ENCODE data around the gene ADGRV1. TPM values are rescaled to one million over a fixed set of nuclear protein-coding genes. Genes with fewer than 3 reads are reported as not detected.
"Not testable (repeated sequence)": the region's sequence is repeated elsewhere in the genome, so short reads cannot be mapped to it uniquely, and the experiment has no call there.

ADGRV1 gene
- total RNA-seq, 1 donor: 0.94 TPM

DNA sequence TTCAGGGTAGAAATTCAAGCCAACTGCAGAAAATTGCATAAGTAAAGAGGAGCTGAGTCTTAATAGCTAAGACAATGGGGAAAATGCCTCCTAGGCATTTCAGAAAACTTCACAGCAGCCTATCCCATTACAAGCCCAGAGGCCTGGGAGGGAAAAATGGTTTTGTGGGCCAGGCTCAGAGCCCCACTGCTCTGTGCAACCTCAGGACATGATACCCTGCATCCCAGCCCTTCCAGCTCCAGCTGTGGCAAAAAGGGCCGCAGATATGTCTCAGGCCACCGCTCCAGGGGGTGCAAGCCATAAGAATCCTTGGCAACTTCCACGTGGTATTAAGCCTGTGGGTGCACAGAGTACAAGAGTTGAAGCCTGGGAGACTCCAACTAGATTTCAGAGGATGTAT lies 437.5 kb downstream of the ADGRV1 start:
- no peaks in the 10 kb centered on the region for H3K9me3 ChIP-seq (ENCODE audit: low read depth, low read length)
- H3K4me3 ChIP-seq (ENCODE audit: low read length): no peak overlapping the region
- no peaks in the 10 kb centered on the region for H3K27me3 ChIP-seq (ENCODE audit: insufficient read depth, low read length)
- H3K4me1 ChIP-seq (ENCODE audit: insufficient read depth, low read length): no peaks in the 10 kb centered on the region

DNA sequence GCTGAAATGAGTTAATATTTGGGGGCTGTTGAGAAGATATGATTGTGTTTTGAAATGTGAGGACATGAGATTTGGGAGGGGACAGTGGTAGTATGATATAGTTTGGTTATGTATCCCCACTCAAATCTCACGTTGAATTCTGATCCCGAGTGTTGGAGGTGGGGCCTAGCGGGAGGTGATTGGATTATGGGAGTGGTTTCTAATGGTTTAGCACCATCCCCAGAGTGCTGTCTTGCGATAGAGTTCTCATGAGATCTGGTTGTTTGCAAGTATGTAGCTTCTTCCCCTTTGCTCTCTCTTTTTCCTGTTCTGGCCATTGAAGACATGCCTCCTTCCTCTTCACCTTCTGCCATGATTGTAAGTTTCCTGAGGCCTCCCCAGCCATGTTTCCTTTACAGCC lies 438.5 kb downstream of the ADGRV1 start:
- no peak overlapping the region for H3K4me3 ChIP-seq (ENCODE audit: low read length)
- H3K27me3 ChIP-seq (ENCODE audit: insufficient read depth, low read length): no peaks in the 10 kb centered on the region
- no peaks in the 10 kb centered on the region for H3K9me3 ChIP-seq (ENCODE audit: low read depth, low read length)
- no peaks in the 10 kb centered on the region for H3K4me1 ChIP-seq (ENCODE audit: insufficient read depth, low read length)

DNA sequence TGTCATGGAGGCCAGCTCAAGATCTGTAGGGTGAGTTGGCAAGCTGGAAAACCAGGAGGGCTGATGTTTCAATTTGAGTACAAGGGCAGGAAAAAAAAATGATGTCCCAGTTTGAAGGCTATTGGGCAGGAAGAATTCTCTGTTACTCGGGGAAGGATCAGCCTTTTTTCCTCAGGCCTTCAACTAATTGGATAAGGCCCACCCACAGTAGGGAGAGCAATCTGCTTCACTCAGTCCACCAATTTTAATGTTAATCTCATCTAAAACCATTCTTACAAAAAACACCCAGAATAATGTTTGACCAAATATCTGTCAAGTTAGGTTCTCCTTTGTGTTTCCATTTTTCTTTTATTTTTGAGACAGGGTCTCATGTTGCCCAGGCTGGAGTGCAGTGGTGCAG lies 442.1 kb downstream of the ADGRV1 start:
- Histone ChIP-seq H3K27me3 (ENCODE audit: insufficient read depth, low read length) (no peaks in the 10 kb centered on the region), H3K4me3 (ENCODE audit: low read length) (no peak overlapping the region), H3K4me1 (ENCODE audit: insufficient read depth, low read length) (no peaks in the 10 kb centered on the region), H3K9me3 (ENCODE audit: low read depth, low read length) (no peaks in the 10 kb centered on the region)

DNA sequence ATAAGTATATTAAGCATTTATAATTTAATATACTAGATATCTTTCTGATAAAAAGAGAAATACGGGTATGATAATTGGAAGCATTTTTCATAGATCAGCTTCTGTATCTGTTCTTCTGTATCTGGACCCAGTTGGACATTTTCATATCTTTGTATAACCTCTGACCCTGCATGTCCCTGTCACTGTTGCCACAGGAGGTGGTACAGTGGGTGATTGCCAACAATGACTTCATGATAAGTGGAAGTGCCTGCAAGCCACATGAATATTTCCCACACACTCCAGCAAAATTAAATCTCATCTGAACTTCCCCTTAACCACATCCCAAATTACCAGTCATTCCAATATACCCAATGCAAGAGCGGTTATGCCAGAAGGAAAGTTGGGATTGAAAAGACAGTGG lies 448.1 kb downstream of the ADGRV1 start:
- H3K27me3 ChIP-seq (ENCODE audit: insufficient read depth, low read length): no peaks in the 10 kb centered on the region
- no peaks in the 10 kb centered on the region for H3K9me3 ChIP-seq (ENCODE audit: low read depth, low read length)
- no peak overlapping the region for H3K4me3 ChIP-seq (ENCODE audit: low read length)
- no peaks in the 10 kb centered on the region for H3K4me1 ChIP-seq (ENCODE audit: insufficient read depth, low read length)

DNA sequence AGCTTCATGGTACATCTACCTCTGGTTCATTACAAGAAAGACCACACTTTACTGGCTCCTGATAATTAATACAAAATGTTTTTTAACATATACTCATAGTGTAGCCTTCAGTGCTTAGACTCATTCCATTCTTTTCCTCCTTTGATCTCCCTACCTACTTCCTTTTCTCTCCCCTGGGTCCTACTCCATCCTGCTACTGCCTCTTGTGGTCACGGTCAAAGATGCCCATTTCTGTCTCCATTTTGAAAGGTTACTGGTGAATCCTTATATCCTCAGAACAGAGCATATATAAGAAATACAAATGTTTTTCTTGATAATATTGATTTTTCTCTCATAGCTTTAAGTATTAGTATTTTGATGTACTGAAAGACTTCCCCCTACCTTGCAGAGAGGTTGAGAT lies 448.7 kb downstream of the ADGRV1 start:
- Histone ChIP-seq H3K9me3 (ENCODE audit: low read depth, low read length) (no peaks in the 10 kb centered on the region), H3K27me3 (ENCODE audit: insufficient read depth, low read length) (no peaks in the 10 kb centered on the region), H3K4me3 (ENCODE audit: low read length) (no peak overlapping the region)

DNA sequence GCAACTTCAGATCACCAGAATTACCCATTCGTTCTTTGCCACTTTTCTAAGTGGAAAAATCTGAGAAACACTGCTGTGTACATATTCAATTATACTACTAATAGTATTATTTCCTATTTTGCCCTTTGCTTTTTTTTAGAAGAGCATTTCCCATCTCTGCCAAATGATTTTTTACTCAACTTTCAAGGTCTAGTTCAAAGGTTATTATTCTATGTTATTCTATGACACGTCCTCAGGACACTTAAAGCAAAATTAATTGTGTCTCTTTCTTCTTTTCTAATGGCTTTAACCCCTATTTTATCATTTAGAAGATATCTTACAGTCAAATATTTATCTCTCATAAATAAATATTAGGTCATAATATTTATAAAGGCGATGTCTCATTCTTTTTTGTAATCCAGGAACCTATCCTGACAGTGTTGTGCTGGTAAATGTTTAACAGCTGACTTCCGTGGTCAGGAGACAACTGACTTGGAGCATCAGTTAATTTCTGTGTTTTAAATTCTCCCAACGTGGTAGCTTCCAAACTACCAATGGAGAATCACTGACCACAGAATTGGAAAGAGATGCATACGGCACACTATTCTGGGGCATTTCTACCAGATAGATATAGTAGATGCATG lies 449.3 kb downstream of the ADGRV1 start:
- no peaks in the 10 kb centered on the region for H3K9me3 ChIP-seq (ENCODE audit: low read depth, low read length)
- H3K27me3 ChIP-seq (ENCODE audit: insufficient read depth, low read length): no peaks in the 10 kb centered on the region
- no peak overlapping the region for H3K4me3 ChIP-seq (ENCODE audit: low read length)
- H3K4me1 ChIP-seq (ENCODE audit: insufficient read depth, low read length): no peaks in the 10 kb centered on the region

More for the DNA sequence above, 448.7 kb downstream of the ADGRV1 start:
- H3K4me1 ChIP-seq (ENCODE audit: insufficient read depth, low read length): no peaks in the 10 kb centered on the region

DNA sequence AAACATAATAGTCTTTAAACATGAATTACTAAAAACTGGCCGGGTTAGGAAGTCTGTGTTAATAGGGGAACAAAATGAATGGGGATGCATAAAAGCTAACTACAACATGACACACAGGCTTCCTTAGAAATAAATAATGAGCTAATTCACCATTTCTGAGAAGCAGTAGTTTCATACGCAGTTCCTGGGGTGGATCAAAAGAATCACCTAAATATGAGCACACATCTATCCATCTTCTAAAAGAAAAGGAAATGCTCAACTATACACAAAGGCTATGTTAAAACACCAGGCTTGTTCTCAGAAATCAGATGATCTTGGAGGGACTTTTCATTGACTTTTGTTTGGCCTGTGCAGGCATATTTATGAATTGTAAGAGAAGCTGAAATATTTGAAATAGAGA lies 451.5 kb downstream of the ADGRV1 start:
- Histone ChIP-seq H3K27me3 (ENCODE audit: insufficient read depth, low read length) (no peaks in the 10 kb centered on the region), H3K4me1 (ENCODE audit: insufficient read depth, low read length) (no peaks in the 10 kb centered on the region), H3K4me3 (ENCODE audit: low read length) (no peak overlapping the region), H3K9me3 (ENCODE audit: low read depth, low read length) (no peaks in the 10 kb centered on the region)

DNA sequence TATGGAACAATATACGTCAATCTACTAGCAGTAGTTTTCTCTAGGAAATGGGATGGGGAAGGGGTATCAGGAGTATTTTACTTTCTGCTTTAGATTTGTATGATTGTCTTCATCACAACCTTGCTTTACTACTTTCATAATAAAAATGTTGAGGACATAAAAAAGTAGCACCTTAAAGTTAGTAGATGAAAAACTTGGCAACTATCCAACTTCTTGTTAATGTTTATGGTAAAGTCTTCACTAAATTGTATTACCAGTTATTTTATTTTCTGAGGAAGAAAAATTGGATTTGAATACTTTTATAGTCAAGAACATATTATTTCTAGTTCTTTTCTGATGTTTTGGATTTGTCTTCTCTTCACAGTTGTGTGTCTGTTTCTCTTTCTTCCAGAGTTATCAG lies 452.4 kb downstream of the ADGRV1 start:
- no peaks in the 10 kb centered on the region for H3K9me3 ChIP-seq (ENCODE audit: low read depth, low read length)
- no peaks in the 10 kb centered on the region for H3K27me3 ChIP-seq (ENCODE audit: insufficient read depth, low read length)
- no peaks in the 10 kb centered on the region for H3K4me1 ChIP-seq (ENCODE audit: insufficient read depth, low read length)
- H3K4me3 ChIP-seq (ENCODE audit: low read length): no peak overlapping the region

DNA sequence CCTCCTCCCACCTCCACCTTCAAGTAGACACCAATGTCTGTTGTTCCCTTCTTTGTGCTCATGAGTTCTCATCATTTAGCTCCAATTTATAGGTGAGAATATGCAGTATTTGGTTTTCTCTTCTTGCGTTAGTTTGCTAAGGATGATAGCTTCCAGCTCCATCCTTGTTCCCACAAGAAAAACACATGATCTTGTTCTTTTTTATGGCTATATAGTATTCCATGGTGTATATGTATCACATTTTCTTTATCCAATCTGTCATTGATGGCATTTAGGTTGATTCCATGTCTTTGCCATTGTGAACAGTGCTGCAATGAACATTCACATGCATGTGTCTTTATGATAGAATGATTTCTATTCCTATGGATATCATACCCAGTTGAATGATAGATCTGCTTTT lies 454.3 kb downstream of the ADGRV1 start:
- H3K4me3 ChIP-seq (ENCODE audit: low read length); H3K27me3 ChIP-seq (ENCODE audit: insufficient read depth, low read length); H3K9me3 ChIP-seq (ENCODE audit: low read depth, low read length); H3K4me1 ChIP-seq (ENCODE audit: insufficient read depth, low read length): not testable (repeated sequence)

DNA sequence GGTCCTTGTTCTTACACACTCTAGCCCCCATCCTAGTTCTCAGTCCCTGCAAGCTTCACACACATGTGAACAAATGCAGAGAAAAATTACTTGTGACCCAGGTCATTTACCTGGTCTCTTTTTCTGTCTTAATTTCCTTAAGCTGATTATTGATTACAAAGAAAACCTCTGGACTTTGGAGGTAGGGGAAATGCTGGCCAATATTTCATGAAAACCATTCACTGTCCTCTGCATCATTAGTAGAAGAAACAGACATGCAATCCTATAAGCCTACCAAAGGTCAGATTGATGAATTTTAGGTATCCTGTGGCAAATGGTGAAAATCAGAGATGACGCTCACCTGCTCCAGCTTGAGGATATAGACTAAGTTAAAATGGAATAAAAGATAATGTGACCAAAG lies 457.7 kb downstream of the ADGRV1 start:
- Histone ChIP-seq H3K4me1 (ENCODE audit: insufficient read depth, low read length) (no peaks in the 10 kb centered on the region), H3K27me3 (ENCODE audit: insufficient read depth, low read length) (peaks cover 3% of the 10 kb centered on the region), H3K9me3 (ENCODE audit: low read depth, low read length) (no peaks in the 10 kb centered on the region), H3K4me3 (ENCODE audit: low read length) (no peak overlapping the region)

DNA sequence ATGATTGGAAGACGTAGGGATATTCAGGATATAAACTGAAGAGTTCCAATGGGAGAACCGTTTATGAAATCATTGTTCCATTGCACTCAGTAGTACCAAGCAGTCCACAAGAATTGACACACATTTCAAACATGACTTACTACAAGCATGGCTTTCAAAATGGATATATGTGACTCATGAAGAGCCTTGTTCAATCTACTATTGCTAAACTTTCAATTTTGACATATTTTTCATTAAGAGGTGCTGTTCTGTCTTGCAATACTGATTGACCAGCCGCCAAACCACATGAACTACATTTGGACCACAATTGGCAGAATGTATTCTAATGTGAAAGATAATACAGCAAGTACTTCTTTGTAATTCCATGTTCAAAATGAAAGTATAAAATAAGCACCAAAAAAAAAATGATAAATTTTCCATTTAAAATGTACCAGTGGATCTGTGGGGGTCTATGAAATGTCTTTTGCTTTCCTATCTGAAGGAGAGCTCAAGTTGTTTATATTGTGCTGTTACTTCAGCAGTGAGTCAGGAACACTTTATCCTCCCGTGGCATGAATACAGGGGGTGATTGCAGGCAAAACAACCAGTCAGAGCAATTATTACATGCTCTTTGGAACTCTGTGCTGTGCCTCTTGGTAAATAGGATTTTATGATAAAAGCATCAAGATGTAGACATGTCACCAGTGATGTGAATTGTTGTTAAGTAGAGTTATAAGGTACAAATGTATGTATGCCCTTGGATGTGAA lies 458.5 kb downstream of the ADGRV1 start:
- no peaks in the 10 kb centered on the region for H3K4me1 ChIP-seq (ENCODE audit: insufficient read depth, low read length)
- no peaks in the 10 kb centered on the region for H3K9me3 ChIP-seq (ENCODE audit: low read depth, low read length)
- H3K4me3 ChIP-seq (ENCODE audit: low read length): no peak overlapping the region
- peaks cover 3% of the 10 kb centered on the region for H3K27me3 ChIP-seq (ENCODE audit: insufficient read depth, low read length)

DNA sequence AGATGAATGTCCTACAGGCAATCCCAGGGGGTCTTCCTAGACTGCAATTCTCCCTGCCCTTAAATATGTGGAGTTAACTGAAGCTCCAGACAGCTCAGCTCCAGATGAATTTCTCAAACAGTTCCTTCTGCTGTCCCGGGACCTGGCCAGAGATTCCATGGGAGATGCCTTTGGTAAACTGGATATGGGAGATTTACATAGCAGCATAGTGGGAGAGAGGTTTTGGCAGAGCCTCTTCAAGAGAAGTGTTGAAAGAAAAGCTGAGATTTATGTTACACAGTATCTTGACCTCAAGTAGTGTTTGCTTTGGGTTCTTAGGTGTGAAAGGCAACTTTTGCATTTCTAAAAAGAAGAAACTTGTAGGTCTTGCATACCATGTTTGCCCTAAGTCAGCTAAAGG lies 459.6 kb downstream of the ADGRV1 start:
- Histone ChIP-seq H3K4me1 (ENCODE audit: insufficient read depth, low read length) (no peaks in the 10 kb centered on the region), H3K9me3 (ENCODE audit: low read depth, low read length) (no peaks in the 10 kb centered on the region), H3K4me3 (ENCODE audit: low read length) (no peak overlapping the region), H3K27me3 (ENCODE audit: insufficient read depth, low read length) (peaks cover 3% of the 10 kb centered on the region)

DNA sequence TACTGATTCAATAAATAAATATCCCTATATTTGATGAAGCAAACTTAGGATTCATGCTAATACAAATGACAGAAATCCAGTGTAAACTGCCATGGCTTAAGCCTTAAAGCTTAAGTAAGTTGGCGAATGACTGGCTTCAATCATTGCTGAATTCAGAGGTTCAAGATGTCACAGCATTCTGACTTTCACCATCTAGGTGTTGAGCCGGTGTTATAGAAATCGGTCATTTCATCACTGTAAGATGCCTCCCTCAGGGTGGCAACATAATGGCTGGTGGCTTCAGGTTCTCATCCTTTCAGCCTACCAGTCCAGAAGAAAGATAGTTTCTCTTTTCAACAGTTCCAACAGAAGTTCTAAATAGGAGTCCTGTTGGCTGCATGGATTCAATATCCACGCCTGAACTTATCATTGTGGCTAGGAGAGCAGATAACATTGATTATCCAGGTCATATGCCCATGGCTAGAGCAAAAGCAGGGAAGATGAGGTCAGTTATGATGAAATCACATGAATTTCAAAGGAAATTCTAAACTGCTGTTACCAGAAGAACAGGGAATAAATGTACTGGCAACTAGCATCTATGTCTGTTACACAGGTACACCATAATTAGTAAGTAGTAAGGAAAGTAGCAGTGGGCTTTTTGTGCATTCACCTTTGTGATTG lies 460.2 kb downstream of the ADGRV1 start:
- Histone ChIP-seq H3K9me3 (ENCODE audit: low read depth, low read length) (no peaks in the 10 kb centered on the region), H3K4me3 (ENCODE audit: low read length) (no peak overlapping the region), H3K27me3 (ENCODE audit: insufficient read depth, low read length) (peaks cover 3% of the 10 kb centered on the region), H3K4me1 (ENCODE audit: insufficient read depth, low read length) (no peaks in the 10 kb centered on the region)

DNA sequence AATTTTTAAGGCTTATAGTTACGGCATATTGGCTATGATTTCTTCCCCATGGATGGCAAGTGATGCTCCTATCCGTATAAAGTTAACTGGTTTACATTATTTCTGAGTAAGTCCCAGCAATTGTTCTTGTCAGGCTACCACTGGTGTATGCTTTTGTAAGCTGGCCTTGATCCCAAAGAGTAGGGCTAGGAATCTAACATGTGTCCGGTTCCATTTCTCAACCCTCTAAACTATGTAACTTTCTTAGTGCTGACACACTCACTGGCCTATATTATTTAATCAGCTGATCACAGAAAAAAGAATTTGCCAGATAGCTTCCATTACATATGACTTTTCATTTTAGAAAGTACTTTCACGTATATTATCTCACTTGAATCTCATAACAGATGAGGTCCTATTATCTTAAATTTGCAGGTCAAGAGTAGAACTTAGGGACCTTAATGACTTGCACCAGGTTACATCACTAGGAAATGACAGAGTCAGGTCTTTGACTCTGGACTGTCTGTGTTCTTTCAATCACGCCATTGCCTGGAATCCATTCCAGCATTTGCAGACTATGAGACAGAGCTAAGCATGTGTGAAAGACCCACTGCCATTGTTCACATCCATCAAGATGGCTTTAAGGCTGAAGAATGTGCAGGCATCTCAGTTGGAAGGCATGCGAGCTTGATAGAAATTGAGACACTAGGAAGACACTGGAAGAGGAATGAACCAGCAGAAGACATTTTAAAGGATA lies 461.6 kb downstream of the ADGRV1 start:
- peaks cover 3% of the 10 kb centered on the region for H3K27me3 ChIP-seq (ENCODE audit: insufficient read depth, low read length)
- H3K9me3 ChIP-seq (ENCODE audit: low read depth, low read length): no peaks in the 10 kb centered on the region
- no peaks in the 10 kb centered on the region for H3K4me1 ChIP-seq (ENCODE audit: insufficient read depth, low read length)
- H3K4me3 ChIP-seq (ENCODE audit: low read length): no peak overlapping the region

DNA sequence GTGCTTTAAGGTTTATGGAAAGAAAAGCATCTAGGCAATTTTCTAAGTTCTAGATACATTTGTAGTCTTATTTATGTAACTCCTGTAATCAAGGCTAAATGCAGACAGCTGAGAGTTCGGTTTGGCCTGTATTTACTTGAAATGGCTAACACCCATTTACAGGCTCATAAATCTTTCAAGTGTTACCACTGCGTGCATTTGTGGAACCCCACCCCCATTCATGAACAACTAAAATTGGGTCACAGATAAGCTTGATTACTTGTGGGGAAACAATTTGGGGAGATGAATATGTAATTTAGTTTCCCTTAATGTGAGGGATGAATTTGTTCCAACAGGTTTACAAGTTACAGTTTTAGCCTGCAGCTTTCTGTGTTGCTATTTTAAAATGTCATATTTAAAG lies 463.9 kb downstream of the ADGRV1 start:
- H3K4me1 ChIP-seq (ENCODE audit: insufficient read depth, low read length): no peaks in the 10 kb centered on the region
- no peaks in the 10 kb centered on the region for H3K27me3 ChIP-seq (ENCODE audit: insufficient read depth, low read length)
- H3K9me3 ChIP-seq (ENCODE audit: low read depth, low read length): no peaks in the 10 kb centered on the region
- no peak overlapping the region for H3K4me3 ChIP-seq (ENCODE audit: low read length)

All from mononuclear cell (primary cell).